NB4 (cell line): ENCODE results near the gene VASH1.

Experiments used
- DNase-seq: peaks from one replicate; pipeline ENCODE4 v3.0.0; 2010; ENCODE audit warnings: low read depth
- H3K4me3 ChIP-seq: one replicate; pipeline ENCODE4 v1.5.1; 2011; ENCODE audit warnings: mild to moderate bottlenecking, low read depth, low read length, moderate library complexity
- CTCF ChIP-seq: IDR thresholded peaks from one replicate; pipeline ENCODE4 v1.5.1; 2012; ENCODE audit warnings: low read depth, low read length
- MAX ChIP-seq: IDR thresholded peaks from 2 replicates; pipeline ENCODE4 v1.6.1; 2011; ENCODE audit warnings: low read depth, low read length
- MYC ChIP-seq: IDR thresholded peaks from 2 replicates; pipeline ENCODE4 v1.6.1; 2011; ENCODE audit warnings: low read depth, low read length
- POLR2A ChIP-seq: IDR thresholded peaks from 2 replicates; pipeline ENCODE4 v1.6.1; 2011; ENCODE audit warnings: mild to moderate bottlenecking; ENCODE audit not compliant: insufficient read length; ENCODE audit errors: extremely low read depth

VASH1 gene

GRCh38 chr14:76761960-76762410 is 717 bp downstream of the VASH1 start:
- no peak for TF ChIP-seq POLR2A
- TF ChIP-seq CTCF, result no peak
- no peak for TF ChIP-seq MYC
- TF ChIP-seq MAX, result no peak
- no peak for DNase-seq
- H3K4me3 ChIP-seq, result no peak overlapping the region

- no peak for TF ChIP-seq CTCF
- TF ChIP-seq MAX, result no peak
- no peak for TF ChIP-seq POLR2A
- no peak for DNase-seq
- no peak overlapping the region for H3K4me3 ChIP-seq
Observed at GRCh38 chr14:76762411-76763095, 1.3 kb downstream of the VASH1 start.

GRCh38 chr14:76763096-76764041 is 2.1 kb downstream of the VASH1 start:
- no peak for TF ChIP-seq MYC
- TF ChIP-seq CTCF, result no peak
- no peak for TF ChIP-seq MAX
- TF ChIP-seq POLR2A, result no peak
- no peak for DNase-seq
- no peak overlapping the region for H3K4me3 ChIP-seq

GRCh38 chr14:76765461-76765931 is 4.2 kb downstream of the VASH1 start:
- no peak overlapping the region for H3K4me3 ChIP-seq
- DNase-seq, result no peak
- TF ChIP-seq CTCF, result no peak

- H3K4me3 ChIP-seq, result no peak overlapping the region
- no peak; the same call in 1 of the 2 replicates for TF ChIP-seq MAX
- TF ChIP-seq POLR2A, result no peak
- no peak for TF ChIP-seq MYC
- TF ChIP-seq CTCF, result no peak
- peak; percentile 81 for DNase-seq
Observed at GRCh38 chr14:76767681-76768656, 6.7 kb downstream of the VASH1 start.
